ENCODE data around the gene KCNE5. TPM values are rescaled to one million over a fixed set of nuclear protein-coding genes. Genes with fewer than 3 reads are reported as not detected.
A peak's percentile ranks its signal among the peaks of the same experiment; 100 is the strongest.
"Not testable (repeated sequence)": the region's sequence is repeated elsewhere in the genome, so short reads cannot be mapped to it uniquely, and the experiment has no call there.

The KCNE5 gene
- under 1 TPM in 1 of 2 donors, not detected in 1; 0.29 TPM for total RNA-seq
- long read RNA-seq, donor 1: 0 reads
- long read RNA-seq, donor 2: 0 reads

- intact Hi-C loops (cut with DNase I): no loop called here
- peak; percentile 78 for DNase-seq (ENCODE audit: low spot score)
Measured at GRCh38 chrX:109624641-109625616, at the start of gene KCNE5. KCNE5 (minus strand) TSS chrX:109625172; CDS start chrX:109625020, 152 bp downstream.

GRCh38 chrX:109672239-109672638 is 47.3 kb upstream of the KCNE5 start:
- intact Hi-C loops (cut with DNase I): no loop called here
- no peak for DNase-seq (ENCODE audit: low spot score)

GRCh38 chrX:109671170-109671569 is 46.2 kb upstream of the KCNE5 start:
- DNase-seq (ENCODE audit: low spot score): peak; percentile 60
- intact Hi-C loops (cut with DNase I): not testable (repeated sequence)

GRCh38 chrX:109667986-109668385 is 43.0 kb upstream of the KCNE5 start:
- DNase-seq (ENCODE audit: low spot score): no peak
- intact Hi-C loops (cut with DNase I): no loop called here

GRCh38 chrX:109660435-109661143 is 35.6 kb upstream of the KCNE5 start:
- intact Hi-C loops (cut with DNase I): no loop called here

GRCh38 chrX:109658391-109658790 is 33.4 kb upstream of the KCNE5 start:
- intact Hi-C loops (cut with DNase I): no loop called here
- no peak for DNase-seq (ENCODE audit: low spot score)

More at GRCh38 chrX:109660435-109661143, 35.6 kb upstream of the KCNE5 start:
- no peak for DNase-seq (ENCODE audit: low spot score)

GRCh38 chrX:109657364-109657763 is 32.4 kb upstream of the KCNE5 start:
- DNase-seq (ENCODE audit: low spot score); intact Hi-C loops (cut with DNase I): not testable (repeated sequence)

GRCh38 chrX:109656774-109657173 is 31.8 kb upstream of the KCNE5 start:
- intact Hi-C loops (cut with DNase I): no loop called here
- DNase-seq (ENCODE audit: low spot score): no peak

GRCh38 chrX:109655502-109656201 is 30.7 kb upstream of the KCNE5 start:
- intact Hi-C loops (cut with DNase I): no loop called here

GRCh38 chrX:109654516-109655109 is 29.6 kb upstream of the KCNE5 start:
- intact Hi-C loops (cut with DNase I): no loop called here

More at GRCh38 chrX:109655502-109656201, 30.7 kb upstream of the KCNE5 start:
- DNase-seq (ENCODE audit: low spot score): no peak

GRCh38 chrX:109644671-109645070 is 19.7 kb upstream of the KCNE5 start:
- DNase-seq (ENCODE audit: low spot score); intact Hi-C loops (cut with DNase I): not testable (repeated sequence)

More at GRCh38 chrX:109654516-109655109, 29.6 kb upstream of the KCNE5 start:
- DNase-seq (ENCODE audit: low spot score): no peak

GRCh38 chrX:109643687-109644086 is 18.7 kb upstream of the KCNE5 start:
- intact Hi-C loops (cut with DNase I): no loop called here
- DNase-seq (ENCODE audit: low spot score): no peak

GRCh38 chrX:109638158-109638557 is 13.2 kb upstream of the KCNE5 start:
- intact Hi-C loops (cut with DNase I): no loop called here
- no peak for DNase-seq (ENCODE audit: low spot score)

GRCh38 chrX:109637477-109637876 is 12.5 kb upstream of the KCNE5 start:
- intact Hi-C loops (cut with DNase I); DNase-seq (ENCODE audit: low spot score): not testable (repeated sequence)

GRCh38 chrX:109635146-109635545 is 10.2 kb upstream of the KCNE5 start:
- no peak for DNase-seq (ENCODE audit: low spot score)
- intact Hi-C loops (cut with DNase I): no loop called here

GRCh38 chrX:109632906-109633504 is 8.0 kb upstream of the KCNE5 start:
- intact Hi-C loops (cut with DNase I): no loop called here
- DNase-seq (ENCODE audit: low spot score): no peak

GRCh38 chrX:109629310-109629709 is 4.3 kb upstream of the KCNE5 start:
- no peak for DNase-seq (ENCODE audit: low spot score)
- intact Hi-C loops (cut with DNase I): no loop called here

GRCh38 chrX:109626637-109627036 is 1.7 kb upstream of the KCNE5 start:
- intact Hi-C loops (cut with DNase I): no loop called here
- DNase-seq (ENCODE audit: low spot score): no peak

GRCh38 chrX:109623997-109624396 is 975 bp downstream of the KCNE5 start:
- DNase-seq (ENCODE audit: low spot score): no peak
- intact Hi-C loops (cut with DNase I): no loop called here

Data from posterior vena cava (tissue), 2 donors.